SK-N-SH (cell line): ENCODE measurements around the gene TMEM145.

Experiments
- ELF1 ChIP-seq: IDR thresholded peaks from 2 replicates; pipeline ENCODE4 v1.4.0; 2012
- EZH2phosphoT487 ChIP-seq: fragments of 200-600 bp; sonication (generic); IDR thresholded peaks from 2 replicates; pipeline ENCODE4 v1.6.1; 2017; ENCODE audit warnings: low read depth, mixed run types, mild to moderate bottlenecking, antibody characterized with exemption, moderate library complexity, borderline replicate concordance
- MXI1 ChIP-seq: IDR thresholded peaks from 2 replicates; pipeline ENCODE4 v1.6.1; 2012; ENCODE audit warnings: mild to moderate bottlenecking, low read depth, low read length, improper control_type of control experiment
- YY1 ChIP-seq: IDR thresholded peaks from 2 replicates; pipeline ENCODE4 v1.4.0; 2012; ENCODE audit warnings: low read depth, mild to moderate bottlenecking
- TF ChIP-seq, protein P1 (sequence below): fragments of 200-600 bp; sonication (generic); IDR thresholded peaks from 2 replicates; pipeline ENCODE4 v1.6.1; 2017; ENCODE audit warnings: antibody characterized with exemption, mild to moderate bottlenecking, moderate library complexity

DNA sequence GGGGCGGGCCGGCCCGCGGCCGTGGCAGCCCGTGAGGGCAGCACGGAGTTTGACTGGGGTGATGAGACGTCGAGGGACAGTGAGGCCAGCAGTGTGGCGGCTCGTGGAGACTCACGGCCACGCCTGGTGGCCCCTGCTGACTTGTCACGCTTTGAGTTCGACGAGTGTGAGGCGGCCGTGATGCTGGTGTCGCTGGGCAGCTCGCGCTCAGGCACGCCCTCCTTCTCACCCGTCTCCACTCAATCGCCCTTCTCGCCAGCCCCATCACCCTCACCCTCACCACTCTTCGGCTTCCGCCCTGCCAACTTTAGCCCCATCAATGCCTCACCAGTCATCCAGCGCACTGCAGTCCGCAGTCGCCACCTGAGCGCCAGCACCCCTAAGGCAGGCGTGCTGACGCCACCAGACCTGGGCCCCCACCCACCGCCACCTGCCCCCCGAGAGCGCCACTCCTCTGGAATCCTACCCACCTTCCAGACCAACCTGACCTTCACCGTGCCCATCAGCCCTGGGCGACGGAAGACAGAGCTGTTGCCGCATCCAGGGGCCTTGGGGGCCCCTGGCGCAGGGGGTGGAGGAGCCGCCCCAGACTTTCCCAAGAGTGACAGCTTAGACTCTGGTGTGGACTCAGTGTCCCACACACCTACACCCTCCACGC, 39.6 kb upstream of the TMEM145 start:
- TF ChIP-seq YY1 (no peak), EZH2phosphoT487 (no peak), MXI1 (no peak), ELF1 (no peak)
- TF ChIP-seq, protein P1, sequence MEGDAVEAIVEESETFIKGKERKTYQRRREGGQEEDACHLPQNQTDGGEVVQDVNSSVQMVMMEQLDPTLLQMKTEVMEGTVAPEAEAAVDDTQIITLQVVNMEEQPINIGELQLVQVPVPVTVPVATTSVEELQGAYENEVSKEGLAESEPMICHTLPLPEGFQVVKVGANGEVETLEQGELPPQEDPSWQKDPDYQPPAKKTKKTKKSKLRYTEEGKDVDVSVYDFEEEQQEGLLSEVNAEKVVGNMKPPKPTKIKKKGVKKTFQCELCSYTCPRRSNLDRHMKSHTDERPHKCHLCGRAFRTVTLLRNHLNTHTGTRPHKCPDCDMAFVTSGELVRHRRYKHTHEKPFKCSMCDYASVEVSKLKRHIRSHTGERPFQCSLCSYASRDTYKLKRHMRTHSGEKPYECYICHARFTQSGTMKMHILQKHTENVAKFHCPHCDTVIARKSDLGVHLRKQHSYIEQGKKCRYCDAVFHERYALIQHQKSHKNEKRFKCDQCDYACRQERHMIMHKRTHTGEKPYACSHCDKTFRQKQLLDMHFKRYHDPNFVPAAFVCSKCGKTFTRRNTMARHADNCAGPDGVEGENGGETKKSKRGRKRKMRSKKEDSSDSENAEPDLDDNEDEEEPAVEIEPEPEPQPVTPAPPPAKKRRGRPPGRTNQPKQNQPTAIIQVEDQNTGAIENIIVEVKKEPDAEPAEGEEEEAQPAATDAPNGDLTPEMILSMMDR: no peak
